GM04504 (cell line): Measurements from ENCODE around the gene UBE2L3.
A peak's percentile ranks its signal among the peaks of the same experiment; 100 is the strongest.

ENCODE experiments used
- DNase-seq: peaks from one replicate; pipeline ENCODE4 v3.0.0-alpha.2; 2012; ENCODE audit warnings: low read depth

The UBE2L3 gene

DNA sequence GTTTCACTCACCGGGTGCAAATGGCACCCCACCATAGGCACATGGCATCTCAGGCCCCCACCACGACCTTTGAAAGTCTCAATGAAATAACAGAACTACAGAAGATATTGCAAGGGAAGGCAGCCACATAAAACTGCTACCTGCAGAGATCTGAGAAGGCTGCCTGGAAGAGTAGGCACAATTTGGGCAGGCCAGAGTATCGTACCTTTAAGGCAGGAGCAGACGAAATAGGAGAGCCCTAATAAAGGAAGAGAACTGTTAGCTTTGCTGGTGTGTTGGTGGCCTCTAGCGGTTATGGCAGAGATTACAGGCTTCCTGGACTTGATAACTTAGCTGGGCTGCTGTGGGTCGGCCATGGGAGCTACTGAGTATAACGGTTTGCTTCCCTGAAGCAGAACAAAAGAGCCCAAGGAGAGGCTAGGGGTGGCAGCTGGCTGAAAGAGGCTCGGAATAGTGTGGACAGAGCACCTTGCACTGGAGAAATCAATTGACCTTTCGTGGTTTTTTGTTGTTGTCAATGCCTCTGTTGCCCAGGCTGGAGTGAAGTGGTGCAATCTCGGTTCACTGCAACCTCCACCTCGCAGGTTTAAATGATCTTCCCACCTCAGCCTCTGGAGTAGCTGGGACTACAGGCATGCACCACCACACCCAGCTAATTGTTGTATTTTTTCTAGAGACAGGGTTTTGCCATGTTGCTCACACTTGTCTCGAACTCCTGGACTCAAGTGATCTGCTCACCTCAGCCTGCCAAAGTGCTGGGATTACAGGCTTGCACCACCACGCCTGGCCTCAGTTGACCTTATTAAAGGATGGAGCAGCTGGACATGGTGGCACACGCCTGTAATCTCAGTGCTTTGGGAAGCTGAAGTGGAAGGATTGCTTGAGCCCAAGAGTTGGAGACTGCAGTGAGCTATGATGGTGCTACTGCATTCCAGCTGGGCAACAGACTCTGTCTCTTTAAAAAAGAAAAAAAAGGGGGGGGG is 79.4 kb downstream of the UBE2L3 start:
- DNase-seq, result peak; percentile 62

DNA sequence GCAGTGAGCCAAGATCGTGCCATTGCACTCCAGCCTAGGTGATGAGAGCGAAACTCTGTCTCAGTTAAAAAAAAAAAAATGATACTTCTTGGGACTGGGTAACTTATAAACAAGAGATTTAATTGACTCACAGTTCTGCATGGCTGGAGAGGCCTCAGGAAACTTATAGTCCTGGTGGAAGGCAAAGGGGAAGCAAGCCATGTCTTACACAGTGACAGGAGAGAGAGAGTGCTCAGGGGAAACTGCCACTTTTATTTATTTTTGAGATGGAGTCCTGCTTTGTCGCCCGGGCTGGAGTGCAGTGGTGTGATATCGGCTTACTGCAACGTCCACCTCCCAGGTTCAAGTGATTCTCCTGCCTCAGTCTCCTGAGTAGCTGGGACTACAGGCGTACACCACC is 82.8 kb downstream of the UBE2L3 start:
- DNase-seq, result no peak

DNA sequence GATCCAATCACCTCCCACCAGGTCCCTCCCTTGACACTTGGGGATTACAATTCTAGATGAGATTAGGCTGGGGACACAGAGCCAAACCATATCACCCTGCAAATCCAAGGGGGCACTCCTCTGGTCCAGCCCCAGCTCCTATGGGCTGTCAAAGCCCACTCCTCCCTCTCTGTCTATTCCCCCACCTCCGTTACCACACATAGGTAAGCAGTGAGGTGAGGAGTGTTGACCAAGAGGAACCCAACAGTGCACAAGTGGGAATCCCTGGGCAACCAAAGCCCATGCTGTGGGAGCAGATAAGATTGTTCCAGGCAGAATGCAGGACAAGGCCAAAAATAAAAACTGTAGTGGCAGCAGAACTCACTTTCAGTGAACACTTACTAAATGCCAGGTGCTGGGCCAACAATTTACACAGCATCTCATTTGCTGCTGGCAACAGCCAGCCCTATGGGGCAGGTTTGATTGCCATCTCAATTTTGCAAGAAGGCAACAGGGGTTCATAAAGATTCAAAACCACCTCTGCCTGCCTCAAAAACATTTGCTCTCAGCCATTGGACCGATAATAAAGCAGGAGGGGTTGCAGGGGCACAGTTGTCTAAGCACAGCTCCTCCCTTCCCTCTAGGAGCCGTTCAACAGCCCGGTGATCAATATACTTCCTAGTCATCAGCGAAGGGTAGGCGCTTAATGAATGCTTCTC is 83.5 kb downstream of the UBE2L3 start:
- DNase-seq, result no peak

DNA sequence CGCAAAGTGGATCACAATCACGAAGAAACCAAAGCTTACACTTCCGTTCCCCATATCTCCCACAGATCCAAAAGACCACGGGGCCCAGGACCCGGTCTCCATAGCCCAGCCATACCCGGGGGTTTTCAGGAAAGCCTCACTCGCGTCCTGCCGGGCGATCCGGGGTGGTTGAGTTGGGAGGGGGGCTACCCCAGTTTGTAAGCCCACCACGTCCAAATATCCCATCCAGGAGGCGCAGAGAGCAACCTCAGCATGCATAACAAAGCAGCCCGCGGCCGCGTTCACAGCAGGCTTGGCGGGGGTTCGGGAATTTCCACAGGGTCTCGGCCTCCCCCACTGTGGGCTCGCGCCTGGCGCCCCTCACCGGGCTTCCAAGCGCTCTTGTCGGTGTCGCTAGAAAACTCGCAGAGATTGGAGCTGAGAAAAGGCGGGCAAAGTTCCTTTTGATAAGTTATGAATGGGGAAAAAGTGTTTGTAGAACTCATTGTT is 84.1 kb downstream of the UBE2L3 start:
- DNase-seq, result no peak

DNA sequence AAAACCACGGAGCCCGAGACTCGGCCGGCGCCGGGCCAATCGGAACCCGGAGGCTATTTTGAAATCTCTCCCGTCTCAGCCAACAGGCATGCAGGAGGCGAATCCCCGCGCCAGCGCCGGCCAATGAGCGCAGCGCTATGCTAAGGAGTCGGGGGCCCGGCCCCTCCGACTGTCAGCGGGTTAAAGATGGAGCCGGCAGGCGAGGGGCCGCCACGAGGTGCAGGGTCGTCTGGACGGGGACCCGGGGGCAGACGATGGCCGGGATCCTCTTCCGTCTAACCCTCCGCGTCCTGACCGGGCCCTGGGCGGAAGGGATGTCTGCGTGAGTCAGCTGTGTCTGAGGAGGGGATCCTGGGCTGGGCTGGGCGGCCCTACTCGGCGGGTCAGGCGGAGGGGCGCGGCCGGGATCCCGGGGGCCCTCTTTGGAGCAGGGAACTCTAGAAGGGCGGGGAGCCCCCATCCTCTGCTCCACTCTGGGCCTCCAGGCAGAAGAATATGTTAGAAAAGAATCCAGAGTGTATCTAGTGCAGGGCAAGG is 84.6 kb downstream of the UBE2L3 start:
- DNase-seq, result peak; percentile 67

DNA sequence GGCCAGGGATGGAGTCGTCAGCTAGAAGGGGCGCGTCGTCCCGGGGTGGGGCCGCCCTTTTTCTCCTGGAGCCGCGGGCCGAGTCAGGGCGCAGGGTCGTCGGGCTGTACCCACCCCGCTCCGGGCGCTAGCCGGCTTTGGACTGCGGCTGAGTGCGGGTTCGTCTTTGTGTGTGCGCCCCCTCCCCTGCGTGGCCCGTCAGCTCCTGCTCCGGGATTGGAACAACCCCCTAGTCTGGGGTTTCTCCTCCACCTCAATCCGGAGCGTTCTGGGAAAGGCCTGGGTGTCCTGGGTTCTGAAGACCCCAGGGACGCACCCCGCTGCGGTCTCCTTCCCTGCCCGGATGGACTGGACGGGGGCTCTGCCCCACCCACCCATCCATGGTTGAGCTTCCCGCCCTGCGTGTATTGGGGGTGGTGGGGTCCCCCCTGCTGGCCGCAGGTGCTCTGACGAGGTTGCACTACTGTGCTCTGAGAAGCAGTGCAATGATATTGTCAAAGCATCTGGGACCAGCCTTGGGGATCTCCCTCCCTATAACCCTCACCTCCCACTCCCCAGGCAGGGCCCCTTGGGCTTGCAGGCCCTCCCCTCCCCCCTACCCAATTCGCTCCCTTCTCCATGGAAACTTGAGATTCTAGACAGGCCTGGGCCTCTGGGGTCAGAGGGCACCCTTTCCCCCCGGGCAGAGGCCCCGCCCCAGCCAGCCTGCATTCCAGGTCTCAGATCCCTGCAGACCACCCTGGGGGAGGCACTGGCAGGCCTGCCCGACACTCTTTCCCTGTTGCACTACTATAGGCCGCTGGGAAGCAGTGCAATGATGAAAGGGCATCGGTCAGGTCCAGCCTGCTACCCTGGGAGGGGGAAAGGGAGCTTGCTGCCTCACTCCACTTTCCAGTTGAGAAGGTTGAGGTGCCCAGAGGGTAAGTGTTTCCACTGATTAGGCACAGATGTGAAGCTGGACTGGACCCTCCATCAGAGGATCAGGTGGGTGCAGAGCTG is 85.3 kb downstream of the UBE2L3 start:
- no peak for DNase-seq

DNA sequence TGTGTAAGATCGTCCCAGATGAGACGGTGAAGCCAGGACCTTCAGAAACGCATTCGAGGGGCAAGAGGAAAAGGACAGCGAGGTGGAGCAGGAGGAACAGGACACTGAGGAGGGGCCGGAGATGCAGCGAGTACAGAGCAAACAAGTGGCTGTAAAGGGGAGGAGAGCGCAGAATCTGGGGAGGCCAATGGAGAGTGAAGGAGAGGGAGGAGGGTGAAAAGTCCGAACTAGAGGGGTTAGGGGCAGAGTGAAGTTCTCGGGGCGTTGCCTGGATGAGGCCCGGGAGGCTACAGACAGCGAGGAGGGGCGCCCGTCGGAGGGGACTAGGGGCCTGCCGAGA is 89.5 kb downstream of the UBE2L3 start:
- no peak for DNase-seq

DNA sequence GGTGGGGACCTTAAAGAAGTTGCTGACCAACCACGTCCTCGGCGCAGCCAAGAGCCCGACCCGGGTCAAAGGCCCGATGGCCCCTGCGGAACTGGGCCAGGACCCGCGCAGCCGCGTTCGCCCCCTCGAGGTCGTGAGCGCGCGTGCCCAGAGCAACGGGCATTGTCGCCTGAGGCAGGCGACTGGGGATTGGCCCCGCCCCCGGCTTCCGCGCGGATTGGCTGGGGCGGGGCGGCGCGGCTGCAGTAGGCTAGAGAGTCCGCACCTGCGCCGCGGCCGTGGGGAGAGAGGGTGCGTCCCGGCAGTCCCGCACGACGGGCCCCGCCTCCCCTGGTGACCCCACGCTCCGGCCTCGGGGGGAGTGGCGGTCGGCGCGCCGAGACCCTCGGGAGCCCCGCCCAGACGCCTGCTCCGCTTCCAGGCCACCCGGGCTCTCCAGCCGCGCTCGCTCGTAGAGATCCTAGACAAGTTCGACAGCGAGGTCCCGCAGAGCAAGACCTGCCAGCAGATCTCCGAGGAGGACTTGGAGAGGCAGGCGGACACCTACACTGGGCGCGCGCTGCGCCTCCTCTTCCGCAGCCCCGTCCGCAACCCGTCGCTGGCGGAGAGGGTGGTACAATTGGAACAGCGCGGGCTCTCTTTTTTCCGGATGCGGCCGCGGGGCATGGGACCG is 90.0 kb downstream of the UBE2L3 start:
- DNase-seq, result no peak

DNA sequence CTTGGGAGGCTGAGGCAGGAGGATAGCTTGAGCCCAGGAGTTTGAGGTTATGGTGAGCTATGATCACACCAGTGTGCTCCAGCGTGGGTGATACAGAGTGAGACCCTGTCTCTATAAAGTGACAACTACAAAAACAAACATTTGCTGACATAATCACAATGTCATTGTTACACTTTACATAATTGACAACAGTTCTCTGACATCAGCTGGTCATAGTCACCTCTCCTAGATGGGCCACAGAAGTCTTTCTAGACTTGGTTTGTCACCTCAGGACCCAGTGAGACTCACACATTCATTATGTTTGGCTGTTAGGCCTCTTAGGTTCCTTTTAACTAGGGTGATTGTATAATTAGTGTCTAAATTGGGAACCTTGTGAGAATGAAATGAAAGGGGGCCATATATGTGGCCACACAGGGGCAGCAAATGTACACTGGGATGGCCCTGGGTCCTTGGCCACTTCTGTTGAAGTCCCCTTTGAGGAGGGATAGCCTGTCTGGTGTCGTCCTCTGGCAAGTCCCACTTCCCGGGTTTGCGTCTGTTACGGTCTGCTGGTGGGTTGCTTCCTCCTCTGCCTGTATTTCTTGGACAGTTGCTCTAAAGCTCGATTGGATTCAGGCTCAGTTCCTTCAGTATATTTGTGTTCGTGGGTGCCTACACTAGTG is 92.5 kb downstream of the UBE2L3 start:
- no peak for DNase-seq

DNA sequence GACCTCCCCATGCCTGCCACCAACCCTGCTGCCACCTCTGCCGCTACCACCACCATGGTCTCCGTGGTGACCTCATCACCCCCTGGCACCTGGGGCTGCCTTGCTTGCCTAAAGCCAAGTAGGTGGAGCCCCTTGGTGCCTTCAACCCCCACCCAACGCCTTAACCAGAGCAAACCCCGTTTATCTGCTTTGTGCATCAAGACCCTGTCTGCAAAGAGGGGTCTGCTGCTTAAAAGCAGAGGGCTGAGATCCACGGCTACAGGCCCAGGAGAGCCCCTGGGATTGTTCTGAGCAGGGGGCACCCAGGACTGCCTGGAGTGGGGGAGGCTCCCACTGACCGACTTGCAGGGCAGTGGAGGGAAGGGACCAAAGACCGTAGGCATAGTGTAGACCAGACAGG is 93.4 kb downstream of the UBE2L3 start:
- no peak for DNase-seq

DNA sequence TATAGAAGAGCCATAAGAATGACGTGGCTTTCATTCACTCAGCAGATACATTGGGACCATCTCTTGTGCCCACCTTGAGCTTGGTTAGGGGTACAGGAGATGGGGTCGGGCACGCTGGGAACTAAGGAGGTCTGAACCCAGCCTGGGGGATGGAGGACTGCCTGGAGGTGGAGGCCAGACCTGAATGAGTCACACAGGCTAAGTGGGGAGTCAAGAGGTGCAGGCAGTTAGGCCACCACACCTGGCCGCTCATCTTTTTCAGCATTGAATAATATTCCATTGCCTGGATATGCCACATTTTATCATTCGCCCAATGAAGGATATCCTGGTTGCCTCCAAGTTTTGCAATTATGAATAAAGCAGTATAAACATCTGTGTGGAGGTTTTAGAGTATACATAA is 94.5 kb downstream of the UBE2L3 start:
- DNase-seq, result no peak

DNA sequence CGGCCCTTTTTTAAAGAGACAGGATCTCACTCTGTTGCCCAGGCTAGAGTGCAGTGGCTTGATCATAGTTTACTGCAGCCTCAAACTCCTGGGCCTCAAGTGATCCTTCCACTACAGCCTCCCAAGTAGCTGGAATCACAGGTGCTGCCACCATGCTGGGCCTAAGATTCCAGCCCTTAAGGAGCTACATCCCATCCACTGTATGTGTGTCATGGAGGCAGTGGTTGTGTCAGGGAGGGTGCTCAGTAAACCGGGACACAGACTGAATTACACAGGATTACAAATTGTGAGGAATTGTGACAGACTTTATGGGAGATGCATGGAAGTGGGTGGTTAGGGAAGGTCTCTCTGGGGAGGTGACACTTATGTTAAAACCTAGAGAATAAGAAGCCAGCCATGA is 96.2 kb downstream of the UBE2L3 start:
- no peak for DNase-seq

DNA sequence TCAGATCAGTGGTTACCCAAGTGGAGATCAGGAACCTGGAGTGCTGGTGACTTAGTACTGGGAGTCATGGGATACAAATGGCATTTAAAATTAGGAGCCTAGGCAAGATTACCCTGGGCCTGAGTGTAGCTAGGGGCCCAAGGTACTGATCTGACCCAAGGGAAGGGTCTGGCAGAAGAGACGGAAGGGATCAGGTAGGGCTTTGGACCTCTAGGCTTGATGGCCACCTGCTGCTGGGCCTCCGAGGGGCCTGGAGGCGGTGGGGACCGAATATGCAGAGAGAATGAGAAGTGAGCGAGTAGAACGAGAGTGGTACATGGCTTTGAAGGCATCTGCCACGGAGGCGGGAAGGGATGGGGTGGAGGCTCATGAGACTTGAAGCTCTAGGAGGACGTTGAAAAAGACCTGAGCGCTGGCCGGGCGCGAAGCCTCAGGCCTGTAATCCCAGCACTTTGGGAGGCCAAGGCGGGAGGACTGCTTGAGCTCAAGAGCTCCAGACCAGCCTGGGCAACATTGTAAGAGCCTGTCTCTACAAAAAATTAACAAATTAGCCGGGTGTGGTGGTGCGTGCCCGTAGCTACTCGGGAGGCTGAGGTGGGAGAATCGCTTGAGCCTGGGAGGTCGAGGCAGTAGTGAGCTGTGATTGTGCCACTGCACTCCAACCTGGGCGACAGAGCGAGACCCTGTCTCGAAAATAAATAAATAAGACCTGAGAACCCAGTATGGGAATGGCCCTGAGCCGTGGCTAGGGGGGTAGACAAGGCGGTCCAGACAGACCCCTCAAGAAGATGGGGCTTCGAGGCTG is 97.7 kb downstream of the UBE2L3 start:
- DNase-seq, result no peak

DNA sequence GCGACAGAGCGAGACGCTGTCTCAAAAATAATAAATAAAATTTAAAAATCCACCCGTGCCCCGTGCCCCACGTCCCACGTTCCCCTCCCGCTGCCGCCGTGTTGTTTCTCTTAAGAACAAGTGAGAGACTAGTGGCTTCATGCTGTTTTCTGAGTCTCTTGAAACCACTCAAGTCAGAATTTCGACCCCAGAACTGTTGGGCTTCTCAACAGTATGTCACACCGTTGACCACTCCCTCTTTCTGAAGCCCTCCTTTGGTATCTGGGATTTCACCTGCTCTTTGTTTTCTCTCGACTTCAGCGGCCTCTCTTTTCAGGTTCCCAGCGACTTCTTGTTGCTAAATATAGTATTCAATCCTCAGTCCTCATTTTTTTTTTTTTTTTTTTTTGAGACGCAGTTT is 99.3 kb downstream of the UBE2L3 start:
- DNase-seq, result no peak

DNA sequence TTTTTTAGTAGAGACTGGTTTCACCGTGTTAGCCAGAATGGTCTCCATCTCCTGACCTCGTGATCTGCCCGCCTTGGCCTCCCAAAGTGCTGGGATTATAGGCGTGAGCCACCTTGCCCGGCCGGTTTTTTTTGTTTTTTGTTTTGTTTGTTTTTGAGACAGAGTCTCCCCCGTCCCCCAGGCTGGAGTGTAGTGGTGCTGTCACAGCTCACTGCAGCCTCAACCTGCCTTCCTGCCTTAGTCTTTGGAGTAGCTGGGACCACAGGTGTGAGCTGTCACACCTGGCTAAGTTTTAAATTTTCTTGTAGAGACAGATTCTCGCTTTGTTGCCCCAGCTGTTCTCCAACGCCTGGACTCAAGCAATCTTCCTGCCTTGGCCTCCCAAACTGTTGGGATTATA is 101.5 kb downstream of the UBE2L3 start:
- no peak for DNase-seq

DNA sequence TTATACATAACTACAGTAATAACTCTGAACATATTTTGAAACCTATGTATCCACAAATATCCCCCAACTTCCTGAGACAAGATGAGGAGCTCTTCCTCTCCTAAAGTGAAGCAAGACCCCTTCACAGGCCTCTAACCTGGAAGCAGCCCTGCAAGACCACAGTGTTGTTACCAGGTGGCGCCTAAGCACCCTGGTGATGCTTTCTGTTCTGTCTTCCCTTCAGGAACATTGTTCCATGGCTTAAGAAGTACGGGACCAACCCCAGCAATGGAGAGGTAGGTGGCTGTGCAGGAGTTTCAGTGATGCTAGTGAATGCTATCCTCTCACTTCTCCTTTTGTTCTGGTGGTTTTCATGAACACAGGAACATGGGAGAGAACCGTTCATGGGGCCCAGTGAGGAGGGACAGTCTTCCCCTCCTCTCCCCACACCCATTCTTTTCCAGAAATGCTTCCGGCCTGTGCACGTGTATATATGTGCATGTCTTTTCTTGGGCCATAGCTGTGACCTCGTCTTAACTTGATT is 104.7 kb downstream of the UBE2L3 start:
- no peak for DNase-seq
